GM18517 (cell line): Measurements from ENCODE around the gene GPR137B.
"Not testable (repeated sequence)": the region's sequence is repeated elsewhere in the genome, so short reads cannot be mapped to it uniquely, and the experiment has no call there.

ENCODE experiments used
- ATAC-seq: cut with Tn5 transposase; IDR thresholded peaks from one replicate; pipeline ENCODE4 v1.9.1; 2021; ENCODE audit warnings: mild to moderate bottlenecking, moderate library complexity; ENCODE audit not compliant: unreplicated experiment

Gene GPR137B

GRCh38 chr1:236142253-236143103, at the start of gene GPR137B:
Gene GPR137B, plus strand, starts transcription at chr1:236142539. Its CDS starts 84 bp downstream, at chr1:236142623.
- peak; percentile 56 for ATAC-seq

DNA sequence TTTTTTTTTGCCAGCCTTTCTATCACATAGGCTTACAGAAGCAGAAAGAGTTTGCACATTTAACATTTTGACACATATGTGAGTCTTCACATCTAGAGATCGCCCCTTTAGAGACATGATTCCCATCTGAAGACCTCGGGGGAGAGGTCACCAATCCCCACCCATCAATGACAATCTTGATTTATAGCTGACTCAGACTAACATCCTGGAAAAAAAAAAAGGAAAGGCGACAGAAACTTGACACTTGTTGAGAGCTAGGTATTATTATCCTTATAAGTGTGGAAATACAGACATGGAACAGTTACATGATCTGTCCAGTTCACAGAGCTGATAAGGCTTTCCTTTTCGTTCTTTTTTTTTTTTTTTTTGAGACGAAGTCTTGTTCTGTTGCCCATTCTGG, 49.4 kb upstream of the GPR137B start:
- ATAC-seq, result no peak

DNA sequence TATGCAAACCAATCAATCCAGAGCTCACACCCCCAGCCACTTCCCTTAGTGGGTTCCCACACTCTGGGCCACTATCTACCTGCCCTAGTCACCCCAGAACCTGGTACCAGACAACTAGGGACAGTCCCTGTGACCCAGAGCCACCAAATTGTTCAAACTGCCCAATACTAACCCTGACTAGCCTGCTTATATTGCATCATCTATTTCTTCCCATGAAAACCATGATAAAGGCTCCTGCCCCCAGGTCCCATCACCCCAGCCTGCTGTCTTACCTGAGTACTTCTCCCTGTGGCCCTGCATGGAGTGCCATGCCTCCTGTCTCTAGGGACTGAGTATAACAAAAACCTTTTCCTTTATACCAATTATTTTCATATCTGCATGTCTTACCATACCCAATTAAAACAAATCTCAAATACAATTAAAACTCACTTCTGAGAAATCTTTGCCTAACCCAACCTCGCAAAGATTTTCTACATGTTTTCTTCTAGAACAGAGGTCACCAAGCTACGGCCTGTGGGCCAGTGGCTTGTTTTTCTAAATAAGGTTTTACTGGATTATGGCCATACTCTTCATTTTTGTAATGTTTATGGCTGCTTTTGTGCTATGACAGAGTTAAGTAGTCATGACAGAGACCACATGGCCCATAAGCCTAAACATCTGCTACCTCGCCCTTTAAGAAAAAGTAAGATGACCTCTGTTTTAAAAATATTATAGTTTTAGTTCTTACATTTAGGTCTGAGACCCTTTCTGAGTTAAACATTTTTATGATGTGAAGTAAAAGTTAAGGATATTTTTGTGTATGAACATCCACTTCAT, 46.4 kb upstream of the GPR137B start:
- no peak for ATAC-seq

- ATAC-seq, result not testable (repeated sequence)
These were observed 45.5 kb upstream of the GPR137B start for GRCh38 chr1:236096660-236097482.

- no peak for ATAC-seq
These were observed 44.1 kb upstream of the GPR137B start for GRCh38 chr1:236098267-236098666.

DNA sequence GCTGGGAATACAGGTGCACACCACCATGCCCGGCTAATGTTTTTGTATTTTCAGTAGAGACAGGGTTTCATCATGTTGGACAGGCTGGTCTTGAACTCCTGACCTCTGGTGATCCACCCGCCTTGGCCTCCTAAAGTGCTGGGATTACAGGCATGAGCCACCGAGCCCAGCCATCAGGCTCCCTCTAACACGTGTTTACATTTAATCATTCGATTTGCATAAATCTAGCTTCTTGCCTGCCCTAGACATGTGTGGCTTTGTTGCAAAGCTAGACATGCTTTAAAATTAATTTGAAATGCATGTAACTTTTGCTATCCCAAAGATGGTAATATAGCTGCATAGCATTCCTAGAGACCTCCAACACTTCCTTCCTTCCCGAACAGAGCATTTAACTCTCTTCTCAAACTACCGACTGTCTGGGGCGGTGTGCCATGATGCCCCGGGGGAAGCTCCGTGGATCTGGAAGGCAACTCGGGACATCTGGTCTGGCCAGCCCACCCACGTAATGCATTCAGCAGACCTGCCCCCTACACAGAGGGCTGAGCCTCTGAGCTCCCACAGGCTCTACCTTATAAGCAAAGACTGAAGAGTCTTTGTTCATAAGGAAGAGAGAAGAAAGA, 42.9 kb upstream of the GPR137B start:
- ATAC-seq, result no peak

DNA sequence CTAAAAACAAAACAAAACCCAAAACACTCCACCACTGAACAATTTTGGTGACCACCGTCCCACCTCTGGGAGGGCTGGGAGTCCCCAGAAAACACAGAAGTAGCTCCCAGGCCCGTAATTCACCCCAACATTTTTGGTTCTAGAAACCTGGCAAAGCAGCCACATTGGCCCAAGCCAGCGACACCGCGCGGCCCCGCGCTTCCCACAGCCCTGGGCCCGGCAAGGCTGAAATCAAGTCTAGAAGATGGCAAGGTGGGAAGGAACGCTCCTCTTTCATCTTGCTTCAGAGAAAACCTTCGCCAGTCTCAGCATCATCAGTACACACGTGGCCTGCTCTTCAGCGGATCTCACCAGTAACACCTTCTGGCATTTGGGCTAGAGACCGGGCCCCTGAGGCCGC, 41.5 kb upstream of the GPR137B start:
- ATAC-seq, result no peak

GRCh38 chr1:236101233-236102200, 40.8 kb upstream of the GPR137B start:
- ATAC-seq, result no peak

- ATAC-seq, result no peak
These were observed 39.7 kb upstream of the GPR137B start for GRCh38 chr1:236102611-236103010.

- ATAC-seq, result no peak
These were observed 39.3 kb upstream of the GPR137B start for GRCh38 chr1:236103059-236103458.

- peak; percentile 57 for ATAC-seq
These were observed 38.6 kb upstream of the GPR137B start for GRCh38 chr1:236103646-236104218.

DNA sequence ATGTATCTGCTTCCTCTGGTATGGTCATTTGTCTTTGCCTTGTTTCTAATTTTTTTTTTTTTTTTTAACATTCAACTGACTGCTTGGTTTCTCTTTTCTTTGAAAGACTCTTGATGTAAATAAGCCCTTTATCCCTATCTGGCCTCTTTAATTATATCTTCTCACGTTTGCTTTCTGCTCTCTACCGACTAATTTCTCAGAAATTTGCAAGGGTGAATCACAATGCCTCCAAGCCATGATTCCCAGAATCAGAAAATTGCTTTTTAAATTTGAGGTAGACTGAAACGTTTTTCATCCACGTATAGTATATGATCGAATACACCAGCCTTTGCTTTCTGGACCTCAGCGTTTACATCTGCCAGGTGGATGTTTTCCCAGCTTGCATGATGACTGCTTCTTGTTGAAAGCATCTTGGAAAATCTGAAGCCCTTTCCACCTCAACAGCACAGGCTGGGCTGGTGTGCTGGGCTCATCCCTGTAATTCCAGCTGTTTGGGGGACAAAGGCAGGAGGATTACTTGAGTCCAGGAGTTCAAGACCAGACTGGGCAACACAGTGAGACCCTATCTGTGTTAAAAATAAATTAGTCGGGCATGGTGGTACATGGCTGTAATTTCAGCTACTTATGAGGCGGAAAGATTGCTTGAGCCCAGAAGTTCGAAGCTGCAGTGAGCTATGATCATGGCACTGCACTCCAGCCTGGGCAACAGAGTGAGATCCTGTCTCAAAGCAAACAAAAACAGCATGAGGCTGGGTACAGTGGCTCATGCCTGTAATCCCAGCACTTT, 35.0 kb upstream of the GPR137B start:
- no peak for ATAC-seq

DNA sequence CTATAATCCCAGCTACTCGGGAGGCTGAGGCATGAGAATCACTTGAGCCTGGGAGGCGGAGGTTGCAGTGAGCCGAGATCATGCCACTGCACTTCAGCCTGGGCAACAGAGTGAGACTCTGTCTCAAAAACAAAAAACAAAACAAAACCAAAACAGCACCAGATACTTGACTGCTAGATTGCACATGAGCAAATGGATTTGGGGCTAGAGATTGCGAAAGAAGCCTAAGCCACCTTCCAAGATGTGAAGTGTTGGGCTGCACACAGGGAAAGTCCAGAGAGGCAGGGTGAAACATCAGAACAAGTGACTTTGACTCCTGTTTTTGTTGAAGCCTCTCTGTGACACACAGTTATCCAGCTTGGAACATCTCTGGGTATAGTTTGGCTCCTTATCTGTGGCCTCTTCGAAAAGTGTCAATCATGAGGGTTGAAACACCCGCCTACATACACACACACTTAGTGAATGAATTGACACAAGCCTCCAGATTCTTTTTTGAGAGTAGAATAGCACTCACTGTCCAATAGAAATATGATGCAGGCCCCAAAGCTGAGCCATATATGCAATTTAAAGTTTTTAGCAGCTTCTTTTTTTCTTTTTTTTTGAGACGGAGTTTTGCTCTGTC, 34.2 kb upstream of the GPR137B start:
- ATAC-seq, result no peak

DNA sequence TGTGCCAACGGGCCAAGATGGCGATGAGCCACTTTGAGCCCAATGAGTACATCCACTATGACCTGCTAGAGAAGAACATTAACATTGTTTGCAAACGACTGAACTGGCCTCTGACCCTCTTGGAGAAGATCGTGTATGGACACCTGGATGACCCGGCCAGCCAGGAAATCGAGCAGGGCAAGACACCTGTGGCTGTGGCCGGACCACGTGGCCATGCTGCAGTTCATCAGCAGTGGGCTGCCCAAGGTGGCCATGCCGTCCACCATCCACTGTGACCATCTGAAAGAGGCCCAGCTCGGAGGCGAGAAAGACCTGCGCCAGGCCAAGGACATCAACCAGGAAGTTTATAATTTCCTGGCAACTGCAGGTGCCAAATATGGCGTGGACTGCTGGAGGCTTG, 32.2 kb upstream of the GPR137B start:
- ATAC-seq, result no peak

DNA sequence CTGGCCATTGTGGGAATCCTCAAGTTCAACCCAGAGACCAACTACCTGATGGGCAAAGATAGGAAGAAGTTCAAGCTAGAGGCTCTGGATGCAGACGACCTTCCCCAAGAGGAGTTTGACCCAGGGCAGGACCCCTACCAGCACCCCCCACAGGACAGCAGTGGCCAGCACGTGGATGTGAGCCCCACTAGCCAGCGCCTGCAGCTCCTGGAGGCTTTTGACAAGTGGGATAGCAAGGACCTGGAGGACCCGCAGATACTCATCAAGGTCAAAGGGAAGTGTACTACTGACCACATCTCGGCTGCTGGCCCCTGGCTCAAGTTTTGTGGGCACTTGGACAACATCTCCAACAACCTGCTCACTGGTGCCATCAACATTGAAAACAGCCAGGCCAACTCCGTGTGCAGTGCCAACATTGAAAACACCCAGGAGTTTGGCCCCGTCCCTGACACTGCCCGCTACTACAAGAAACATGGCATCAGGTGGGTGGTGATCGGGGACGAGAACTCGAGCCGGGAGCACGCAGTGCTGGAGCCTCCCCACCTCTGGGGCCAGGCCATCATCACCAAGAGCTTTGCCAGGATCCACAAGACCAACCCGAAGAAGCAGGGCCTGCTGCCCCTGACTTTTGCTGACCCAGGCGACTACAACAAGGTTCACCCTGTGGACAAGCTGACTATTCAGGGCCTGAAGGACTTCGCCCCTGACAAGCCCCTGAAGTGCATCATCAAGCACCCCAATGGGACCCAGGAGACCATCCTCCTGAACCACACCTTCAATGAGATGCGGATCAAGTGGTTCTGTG, 30.6 kb upstream of the GPR137B start:
- no peak for ATAC-seq

DNA sequence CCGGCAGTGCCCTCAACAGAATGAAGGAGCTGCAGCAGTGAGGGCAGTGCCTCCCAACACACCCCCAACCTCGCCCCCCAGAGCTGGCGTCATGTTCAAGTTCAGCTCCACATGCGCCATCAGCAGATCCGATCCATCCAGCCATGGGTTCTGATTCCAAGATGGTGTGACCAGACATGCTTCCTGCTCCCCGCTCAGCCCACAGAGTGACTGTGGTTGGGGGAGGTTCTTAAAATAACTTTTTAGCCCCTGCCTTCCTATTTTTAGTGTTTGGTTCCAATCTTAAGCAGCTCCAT, 30.1 kb upstream of the GPR137B start:
- no peak for ATAC-seq

DNA sequence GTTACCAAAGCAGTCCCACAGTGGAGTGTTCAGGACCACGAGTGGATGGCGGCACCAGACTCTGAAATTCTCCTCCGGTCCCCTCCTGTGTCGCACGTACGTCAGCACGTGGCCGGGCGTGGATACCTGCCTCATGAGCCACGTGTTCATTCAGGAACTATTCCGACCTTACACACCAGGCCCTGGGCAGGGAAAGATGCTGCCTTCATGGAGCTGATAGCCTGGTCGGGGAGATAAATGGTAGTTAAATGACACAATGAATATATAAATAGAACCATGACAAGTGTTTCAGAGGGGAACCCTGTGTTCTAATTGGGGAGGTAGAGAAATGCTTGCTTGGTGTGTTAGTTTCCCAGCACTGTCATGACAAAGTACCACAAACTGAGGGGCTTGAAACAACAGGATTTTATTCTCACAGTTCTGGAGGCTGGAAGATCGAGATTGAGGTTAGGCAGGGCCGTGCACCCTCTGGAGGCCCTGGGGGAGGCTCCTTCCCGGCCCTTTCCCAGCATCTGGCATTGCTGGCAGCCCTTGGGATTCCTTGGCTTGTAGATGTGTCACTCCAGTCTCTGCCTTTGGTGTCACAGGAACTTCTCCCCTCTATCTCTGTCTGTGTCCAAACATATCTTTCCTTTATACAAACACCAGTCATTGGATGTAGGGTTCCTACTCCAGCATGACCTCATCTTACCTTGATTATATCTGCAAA, 28.9 kb upstream of the GPR137B start:
- ATAC-seq, result no peak
